VCaP (cell line): ENCODE results near the gene KDM7A.

Experiments
- H3K27ac ChIP-seq: fragments of 450-650 bp; 2 replicates; pipeline ENCODE4 v1.5.1; 2017
- TF ChIP-seq, protein P1 (sequence below): fragments of 450-650 bp; conservative IDR thresholded peaks from 2 replicates; pipeline ENCODE4 v1.5.1; 2017; ENCODE audit warnings: mild to moderate bottlenecking, moderate library complexity

KDM7A gene

DNA sequence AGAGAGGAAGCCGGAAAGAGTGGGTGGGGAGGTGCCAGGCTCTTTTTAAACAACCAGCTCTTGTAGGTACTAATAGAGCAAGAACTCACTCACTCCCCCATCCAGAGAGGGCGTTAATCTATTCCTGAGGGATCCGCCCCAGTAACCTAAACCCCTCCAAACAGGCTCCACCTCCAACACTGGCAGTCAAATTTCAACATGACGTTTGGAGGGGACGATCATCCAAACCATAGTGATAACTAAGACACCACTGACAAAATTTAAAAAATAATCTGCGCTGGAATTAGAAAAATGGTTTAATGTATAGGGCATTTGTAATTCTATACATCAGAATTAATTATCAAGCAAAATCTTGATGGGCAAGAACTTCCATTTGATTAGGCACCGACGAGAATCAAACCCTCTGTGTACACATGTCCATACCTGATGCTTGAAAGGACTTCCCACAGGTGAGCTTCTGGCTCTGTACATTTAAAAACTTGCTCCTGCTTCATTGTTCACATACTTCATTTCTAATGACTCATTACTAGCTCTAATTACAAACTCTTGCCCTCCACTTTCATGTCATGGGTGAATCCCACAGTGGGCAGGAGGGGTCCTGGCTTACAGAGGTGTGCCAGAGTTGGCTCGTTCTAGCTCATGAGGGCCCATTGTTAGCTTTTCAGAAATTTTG is 20.6 kb upstream of the KDM7A start:
- H3K27ac ChIP-seq = no peak overlapping the region
- TF ChIP-seq, protein P1, sequence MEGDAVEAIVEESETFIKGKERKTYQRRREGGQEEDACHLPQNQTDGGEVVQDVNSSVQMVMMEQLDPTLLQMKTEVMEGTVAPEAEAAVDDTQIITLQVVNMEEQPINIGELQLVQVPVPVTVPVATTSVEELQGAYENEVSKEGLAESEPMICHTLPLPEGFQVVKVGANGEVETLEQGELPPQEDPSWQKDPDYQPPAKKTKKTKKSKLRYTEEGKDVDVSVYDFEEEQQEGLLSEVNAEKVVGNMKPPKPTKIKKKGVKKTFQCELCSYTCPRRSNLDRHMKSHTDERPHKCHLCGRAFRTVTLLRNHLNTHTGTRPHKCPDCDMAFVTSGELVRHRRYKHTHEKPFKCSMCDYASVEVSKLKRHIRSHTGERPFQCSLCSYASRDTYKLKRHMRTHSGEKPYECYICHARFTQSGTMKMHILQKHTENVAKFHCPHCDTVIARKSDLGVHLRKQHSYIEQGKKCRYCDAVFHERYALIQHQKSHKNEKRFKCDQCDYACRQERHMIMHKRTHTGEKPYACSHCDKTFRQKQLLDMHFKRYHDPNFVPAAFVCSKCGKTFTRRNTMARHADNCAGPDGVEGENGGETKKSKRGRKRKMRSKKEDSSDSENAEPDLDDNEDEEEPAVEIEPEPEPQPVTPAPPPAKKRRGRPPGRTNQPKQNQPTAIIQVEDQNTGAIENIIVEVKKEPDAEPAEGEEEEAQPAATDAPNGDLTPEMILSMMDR = no peak

DNA sequence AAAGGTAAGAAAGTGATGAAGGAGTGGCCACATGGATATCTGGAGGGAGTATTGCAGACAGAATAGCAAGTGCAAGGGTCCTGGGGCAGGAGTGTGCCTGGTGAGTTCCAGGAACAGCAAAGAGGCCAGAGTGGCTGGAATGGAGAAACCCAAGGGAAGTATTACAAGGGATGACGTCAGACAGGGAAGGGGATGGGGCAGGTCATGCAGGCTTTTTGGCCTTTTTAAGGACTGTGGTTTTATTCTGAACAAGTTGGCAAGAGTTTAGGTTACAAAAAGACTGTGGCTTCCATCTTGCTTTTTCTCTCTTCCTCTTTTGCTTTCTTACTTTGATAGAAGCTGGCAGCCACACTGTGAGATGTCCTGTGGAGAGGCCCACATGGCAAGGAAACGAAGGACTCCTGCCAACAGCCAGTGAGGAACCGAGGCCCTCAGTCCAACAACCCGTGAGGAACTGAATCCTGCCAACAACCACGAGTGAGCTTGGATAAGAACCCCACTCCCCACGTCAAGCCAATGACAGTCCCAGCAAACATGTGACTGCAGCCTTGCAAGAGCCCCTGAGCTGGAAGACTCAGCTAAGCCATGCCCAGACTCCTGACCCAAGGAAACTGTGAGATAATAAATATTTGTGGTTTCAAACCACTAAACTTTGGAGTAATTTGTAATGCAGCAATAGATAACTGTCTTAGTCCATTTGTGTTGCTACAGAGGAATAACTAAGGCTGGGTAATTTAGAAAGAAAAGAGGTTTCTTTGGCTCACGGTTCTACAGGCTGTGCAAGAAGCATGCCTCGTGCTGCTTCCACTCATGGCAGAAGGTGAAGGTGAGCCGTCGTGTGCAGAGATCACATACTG is 19.8 kb upstream of the KDM7A start:
- no peak overlapping the region for H3K27ac ChIP-seq

DNA sequence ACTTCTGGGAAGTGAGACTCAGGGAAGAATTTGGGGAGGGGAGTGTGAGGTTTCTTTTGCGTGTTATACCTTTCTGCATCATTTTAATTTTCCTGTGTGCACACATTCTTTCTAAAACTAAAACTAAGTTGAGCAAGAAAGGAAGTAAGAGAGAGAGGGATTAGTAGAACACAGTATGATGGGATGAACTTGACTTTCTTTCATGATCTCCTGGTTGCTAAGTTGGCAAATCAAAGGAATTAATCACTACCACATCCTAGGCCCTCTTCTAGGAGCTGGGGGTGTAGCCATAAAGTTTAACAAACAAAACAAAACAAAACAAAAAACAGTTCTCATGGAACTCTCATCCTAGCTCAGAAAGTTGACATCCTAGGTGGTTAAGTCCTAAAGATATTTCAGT is 19.1 kb upstream of the KDM7A start:
- TF ChIP-seq, protein P1 = no peak
- no peak overlapping the region for H3K27ac ChIP-seq

More for the DNA sequence above, 19.8 kb upstream of the KDM7A start:
- TF ChIP-seq, protein P1 = no peak

GRCh38 chr7:140192620-140193019 is 15.8 kb upstream of the KDM7A start:
- TF ChIP-seq, protein P1 = no peak
- no peak overlapping the region for H3K27ac ChIP-seq

- no peak overlapping the region for H3K27ac ChIP-seq
- TF ChIP-seq, protein P1 = no peak
These were observed 15.4 kb upstream of the KDM7A start for GRCh38 chr7:140192176-140192575.

DNA sequence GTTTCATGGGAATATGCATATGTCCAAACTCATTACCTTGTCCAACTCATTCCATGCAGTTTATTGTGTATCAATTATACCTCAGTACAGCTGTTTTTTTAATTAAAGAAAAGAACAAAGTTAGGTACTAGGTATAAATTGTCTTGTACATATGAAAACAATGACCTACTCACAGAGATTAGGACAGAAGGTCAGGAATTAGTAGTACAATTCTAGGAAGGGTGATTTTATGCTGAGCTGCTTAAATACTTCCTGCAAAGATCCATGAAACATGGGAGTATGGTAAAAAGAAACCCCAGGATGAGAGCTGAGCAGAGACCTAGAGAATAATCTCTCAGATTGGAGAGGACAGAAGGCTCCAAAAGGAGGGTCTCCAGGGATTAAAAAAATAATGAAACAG is 13.8 kb upstream of the KDM7A start:
- TF ChIP-seq, protein P1 = no peak
- no peak overlapping the region for H3K27ac ChIP-seq

DNA sequence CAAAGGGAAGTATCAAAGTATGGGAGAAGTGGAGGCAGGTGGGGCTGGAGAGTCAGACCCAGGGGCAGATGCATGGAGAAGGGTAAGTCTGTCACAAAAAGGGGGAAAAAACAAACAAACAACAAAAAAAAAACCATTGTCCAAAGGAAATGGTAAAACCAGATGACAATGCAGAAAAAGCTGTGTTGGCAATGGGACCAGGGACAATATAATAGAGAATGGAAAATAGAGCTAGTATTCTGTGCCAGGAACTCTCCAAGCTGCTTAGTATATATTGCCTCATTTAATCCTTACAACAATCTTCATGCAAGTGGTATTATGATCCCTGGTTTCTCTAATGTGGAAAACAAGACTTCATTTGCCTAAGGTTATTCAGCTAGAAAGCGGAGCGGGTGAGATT is 13.1 kb upstream of the KDM7A start:
- TF ChIP-seq, protein P1 = no peak
- H3K27ac ChIP-seq = no peak overlapping the region
